NCI-H2227 treated with DMSO at 0.1 percent for 48 hours (cell line): Measurements from ENCODE around the gene JKAMP.

Source experiments
- DNase-seq: peaks from one replicate; lab custom pipeline; 2025; lab: John Stamatoyannopoulos, UW

The JKAMP gene

GRCh38 chr14:59481871-59482540, 2.3 kb upstream of the JKAMP start:
- no peak for DNase-seq

- no peak for DNase-seq
Measured at GRCh38 chr14:59482541-59483331, 1.6 kb upstream of the JKAMP start.

- no peak for DNase-seq
Measured at GRCh38 chr14:59483363-59483762, 954 bp upstream of the JKAMP start.

- DNase-seq, result peak; percentile 76
Measured at GRCh38 chr14:59484639-59485175, 390 bp downstream of the JKAMP start.

- DNase-seq, result no peak
Measured at GRCh38 chr14:59490756-59491155, 6.4 kb downstream of the JKAMP start.

GRCh38 chr14:59492384-59492783, 8.1 kb downstream of the JKAMP start:
- DNase-seq, result no peak

- DNase-seq, result no peak
Measured at GRCh38 chr14:59500732-59501131, 16.4 kb downstream of the JKAMP start.

- no peak for DNase-seq
Measured at GRCh38 chr14:59503256-59503655, 18.9 kb downstream of the JKAMP start.

GRCh38 chr14:59507063-59507751, 22.9 kb downstream of the JKAMP start:
- DNase-seq, result peak; percentile 53

GRCh38 chr14:59507752-59508103, 23.4 kb downstream of the JKAMP start:
- DNase-seq, result no peak

GRCh38 chr14:59509101-59509500, 24.8 kb downstream of the JKAMP start:
- no peak for DNase-seq

GRCh38 chr14:59510001-59510400, 25.7 kb downstream of the JKAMP start:
- no peak for DNase-seq

- DNase-seq, result no peak
Measured at GRCh38 chr14:59510966-59511365, 26.6 kb downstream of the JKAMP start.

- no peak for DNase-seq
Measured at GRCh38 chr14:59511916-59512575, 27.7 kb downstream of the JKAMP start.

GRCh38 chr14:59520224-59520623, 35.9 kb downstream of the JKAMP start:
- no peak for DNase-seq

- no peak for DNase-seq
Measured at GRCh38 chr14:59529189-59529588, 44.9 kb downstream of the JKAMP start.

- no peak for DNase-seq
Measured at GRCh38 chr14:59530349-59530748, 46.0 kb downstream of the JKAMP start.

- no peak for DNase-seq
Measured at GRCh38 chr14:59532419-59532818, 48.1 kb downstream of the JKAMP start.

GRCh38 chr14:59534361-59534987, 50.2 kb downstream of the JKAMP start:
- DNase-seq, result no peak

GRCh38 chr14:59537476-59537875, 53.2 kb downstream of the JKAMP start:
- no peak for DNase-seq

GRCh38 chr14:59538936-59539335, 54.6 kb downstream of the JKAMP start:
- no peak for DNase-seq

GRCh38 chr14:59540852-59541251, 56.5 kb downstream of the JKAMP start:
- DNase-seq, result no peak
